Common myeloid progenitor, CD34-positive (primary cell): ENCODE data around the gene RPTN.

Source experiments
- CTCF ChIA-PET: fragments of 350-600 bp; sonication (Branson Sonifier 250); formaldehyde crosslinking; loops from one replicate; lab custom pipeline; 2021; ENCODE audit warnings: antibody characterized with exemption; lab: Charles Lee
- POLR2A ChIA-PET: fragments of 350-600 bp; sonication (Branson Sonifier 250); formaldehyde crosslinking; loops from one replicate; lab custom pipeline; 2021; ENCODE audit warnings: antibody characterized with exemption; lab: Charles Lee
- DNase-seq, 3 donors: peaks; one replicate each; pipeline versions ENCODE4 v3.0.0 to v3.0.0-alpha.2; 2013
- H3K27ac ChIP-seq, 2 experiments: 1 replicate in 1 of 2; 2 replicates in 1 of 2; pipeline ENCODE4 v1.7.0; 2013; ENCODE audit warnings: inconsistent platforms in 2 of 2, low read length in 2 of 2, mild to moderate bottlenecking in 2 of 2, low read depth in 1 of 2, moderate library complexity in 1 of 2; ENCODE audit not compliant: severe bottlenecking in 2 of 2, insufficient read depth in 1 of 2, poor library complexity in 1 of 2
- H3K27me3 ChIP-seq, 5 experiments: replicated peaks in 2 of 5; 1 replicate in 3 of 5; 2 replicates in 2 of 5; pipeline versions ENCODE4 v1.6.1 to v1.7.0; 2013; ENCODE audit warnings: low read length in 4 of 5, mild to moderate bottlenecking in 2 of 5, moderate library complexity in 2 of 5, inconsistent platforms in 1 of 5; ENCODE audit not compliant: insufficient read depth in 5 of 5, control insufficient read depth in 4 of 5
- H3K36me3 ChIP-seq, 4 experiments: 1 replicate in 2 of 4; 2 replicates in 2 of 4; pipeline versions ENCODE4 v1.6.1 to v1.7.0; 2013; ENCODE audit warnings: low read length in 3 of 4, control low read depth in 1 of 4, mild to moderate bottlenecking in 1 of 4; ENCODE audit not compliant: control insufficient read depth in 4 of 4, insufficient read depth in 4 of 4
- H3K4me1 ChIP-seq, 4 experiments: 1 replicate in 3 of 4; 2 replicates in 1 of 4; pipeline versions ENCODE4 v1.6.1 to v1.7.1; 2013; ENCODE audit warnings: low read length in 3 of 4, mild to moderate bottlenecking in 3 of 4, control low read depth in 1 of 4, inconsistent platforms in 1 of 4, moderate library complexity in 1 of 4; ENCODE audit not compliant: control insufficient read depth in 4 of 4, insufficient read depth in 4 of 4; ENCODE audit errors: control extremely low read depth in 1 of 4
- H3K4me3 ChIP-seq, 7 experiments: 1 replicate in 4 of 7; 2 replicates in 3 of 7; pipeline versions ENCODE4 v1.5.1 to v1.7.0; 2013; ENCODE audit warnings: mild to moderate bottlenecking in 7 of 7, low read length in 6 of 7, moderate library complexity in 6 of 7, inconsistent platforms in 2 of 7, low read depth in 2 of 7, control low read depth in 1 of 7; ENCODE audit not compliant: insufficient read depth in 4 of 7, control insufficient read depth in 1 of 7; ENCODE audit errors: extremely low read depth in 1 of 7
- H3K9me3 ChIP-seq, 5 experiments: 1 replicate in 4 of 5; 2 replicates in 1 of 5; pipeline versions ENCODE4 v1.6.1 to v1.7.1; 2013; ENCODE audit warnings: low read length in 4 of 5, mild to moderate bottlenecking in 2 of 5, inconsistent platforms in 1 of 5, low read depth in 1 of 5, moderate library complexity in 1 of 5; ENCODE audit not compliant: control insufficient read depth in 4 of 5, insufficient read depth in 2 of 5; ENCODE audit errors: control extremely low read depth in 1 of 5
- WGBS: methylation state at CpG from one replicate; pipeline ENCODE4 v1.1.5; 2013; ENCODE audit not compliant: insufficient coverage; 5-methylcytosine and 5-hydroxymethylcytosine counted together

Gene RPTN

GRCh38 chr1:152141971-152142584 is 16.9 kb downstream of the RPTN start:
- no CpG with 5 or more reads among the region's 1 CpG for WGBS

GRCh38 chr1:152137215-152137614 is 21.8 kb downstream of the RPTN start:
- POLR2A ChIA-PET = no interaction called here
- DNase-seq = no peak
- CTCF ChIA-PET = interaction anchor here (1.1 to 6.6 kb wide), 3 partner anchors 39 to 84 kb away, joined by 3 to 83 read pairs (median 5); no protein-coding TSS in a partner anchor
- Histone ChIP-seq H3K4me3 (no peak overlapping the region), H3K27me3 (peaks cover 5 to 22% (median 13%) of the 10 kb centered on the region in 5 experiments), H3K4me1 (no peaks in the 10 kb centered on the region), H3K9me3 (peaks cover 3 to 16% (median 7%) of the 10 kb centered on the region in 5 experiments), H3K36me3 (no peaks in the 10 kb centered on the region), H3K27ac (no peak overlapping the region)

More at GRCh38 chr1:152141971-152142584, 16.9 kb downstream of the RPTN start:
- Histone ChIP-seq H3K27ac (no peak overlapping the region), H3K4me1 (no peaks in the 10 kb centered on the region), H3K27me3 (peaks cover 0 to 18% (median 9%) of the 10 kb centered on the region in 5 experiments), H3K36me3 (no peaks in the 10 kb centered on the region), H3K4me3 (no peak overlapping the region), H3K9me3 (peaks cover 0 to 4% (median 0%) of the 10 kb centered on the region in 5 experiments)
- peak; percentile 60 to 74 (median 63) for DNase-seq
- ChIA-PET POLR2A (no interaction called here), CTCF (interaction anchor here (0.7 to 6.6 kb wide), 10 partner anchors 10 to 89 kb away, joined by 3 to 83 read pairs (median 6); no protein-coding TSS in a partner anchor)

GRCh38 chr1:152130186-152130585 is 28.8 kb downstream of the RPTN start:
- Histone ChIP-seq H3K36me3 (no peaks in the 10 kb centered on the region), H3K27ac (no peak overlapping the region), H3K9me3 (peaks cover 7 to 19% (median 10%) of the 10 kb centered on the region in 5 experiments), H3K4me3 (no peak overlapping the region), H3K27me3 (peaks cover 2 to 24% (median 16%) of the 10 kb centered on the region in 5 experiments), H3K4me1 (no peaks in the 10 kb centered on the region)
- no peak for DNase-seq
- CTCF ChIA-PET = interaction anchor here (1.0 to 1.5 kb wide), 3 partner anchors 9 to 36 kb away, joined by 3 read pairs; no protein-coding TSS in a partner anchor
- POLR2A ChIA-PET = no interaction called here

GRCh38 chr1:152127673-152128072 is 31.4 kb downstream of the RPTN start:
- Histone ChIP-seq H3K27ac (no peak overlapping the region), H3K4me1 (no peaks in the 10 kb centered on the region), H3K36me3 (no peaks in the 10 kb centered on the region), H3K9me3 (peaks cover 3 to 8% (median 7%) of the 10 kb centered on the region in 5 experiments), H3K4me3 (no peak overlapping the region), H3K27me3 (peaks cover 0 to 31% (median 13%) of the 10 kb centered on the region in 5 experiments)
- no peak for DNase-seq
- ChIA-PET POLR2A (no interaction called here), CTCF (no interaction called here)

- peaks cover 3 to 36% (median 10%) of the 10 kb centered on the region in 5 experiments for H3K27me3 ChIP-seq
- WGBS = 83% methylated on average over 5 of the region's 6 CpGs
Measured at GRCh38 chr1:152125834-152126443, 33.1 kb downstream of the RPTN start.

GRCh38 chr1:152118915-152119314 is 40.1 kb downstream of the RPTN start:
- H3K4me3 ChIP-seq = no peak overlapping the region
- no CpG with 5 or more reads among the region's 1 CpG for WGBS
- no peaks in the 10 kb centered on the region for H3K4me1 ChIP-seq
- no peak for DNase-seq
- H3K36me3 ChIP-seq = no peaks in the 10 kb centered on the region
- ChIA-PET POLR2A (no interaction called here), CTCF (interaction anchor here (1.5 kb wide), 1 partner anchor 11 kb away, joined by 3 read pairs; no protein-coding TSS in a partner anchor)
- peaks cover 15 to 64% (median 25%) of the 10 kb centered on the region in 5 experiments for H3K27me3 ChIP-seq
- no peaks in the 10 kb centered on the region for H3K9me3 ChIP-seq
- H3K27ac ChIP-seq = no peak overlapping the region

More at GRCh38 chr1:152125834-152126443, 33.1 kb downstream of the RPTN start:
- Histone ChIP-seq H3K4me3 (no peak overlapping the region), H3K9me3 (no peaks in the 10 kb centered on the region), H3K36me3 (no peaks in the 10 kb centered on the region), H3K4me1 (no peaks in the 10 kb centered on the region), H3K27ac (no peak overlapping the region)
- DNase-seq = no peak
- CTCF ChIA-PET = interaction anchor here (1.4 kb wide), 1 partner anchor 16 kb away, joined by 4 read pairs; no protein-coding TSS in a partner anchor
- POLR2A ChIA-PET = no interaction called here

- peaks cover 3 to 27% (median 25%) of the 10 kb centered on the region in 4 experiments for H3K4me1 ChIP-seq
- H3K36me3 ChIP-seq = no peaks in the 10 kb centered on the region
- no peak within 1 kb of the TSS for H3K4me3 ChIP-seq
- ChIA-PET POLR2A (no interaction called here), CTCF (interaction anchor here (1.2 kb wide), 1 partner anchor 62 kb away, joined by 3 read pairs; no protein-coding TSS in a partner anchor)
- 100% methylated on average over 1 of the region's 4 CpGs for WGBS
- peaks cover 0 to 1% (median 0%) of the 10 kb centered on the region in 5 experiments for H3K9me3 ChIP-seq
- peaks cover 31 to 83% (median 43%) of the 10 kb centered on the region in 5 experiments for H3K27me3 ChIP-seq
- no peak within 1 kb of the TSS for H3K27ac ChIP-seq
- no peak for DNase-seq
Measured at GRCh38 chr1:152115344-152115743, 43.7 kb downstream of the RPTN start, which contains the start of gene TCHH. Gene TCHH, minus strand, starts transcription at chr1:152115444. Its CDS starts 1,364 bp downstream, at chr1:152114080.
